HEK293 (cell line): ENCODE results near the gene PI4KA.

ENCODE experiments used
- CTCF ChIA-PET: fragments of 350-600 bp; formaldehyde crosslinking; extraction: SDS; loops from one replicate; lab custom pipeline; 2021; ENCODE audit warnings: antibody characterized with exemption; lab: Yijun Ruan, JAX
- POLR2A ChIA-PET: fragments of 300-600 bp; formaldehyde crosslinking; extraction: SDS; loops from one replicate; lab custom pipeline; 2020; ENCODE audit warnings: antibody characterized with exemption, inconsistent platforms; lab: Yijun Ruan, JAX
- H3K27ac ChIP-seq: fragments of 200-500 bp; sonication (Bioruptor generic); 2 replicates; pipeline ENCODE4 v1.5.1; 2014; ENCODE audit warnings: low read depth, low read length, control low read depth, inconsistent platforms; ENCODE audit errors: extremely low read depth
- H3K36me3 ChIP-seq, 2 experiments: fragments of 200-500 bp in 1 of 2; sonication (Bioruptor generic) in 1 of 2; 1 replicate in 1 of 2; 2 replicates in 1 of 2; pipeline ENCODE4 v1.5.1; 2014 to 2017; ENCODE audit warnings: inconsistent platforms in 2 of 2, low read length in 2 of 2; ENCODE audit not compliant: control insufficient read depth in 2 of 2, insufficient read depth in 1 of 2
- H3K4me1 ChIP-seq: fragments of 200-500 bp; sonication (Bioruptor generic); 2 replicates; pipeline ENCODE4 v1.5.1; 2014; ENCODE audit warnings: mild to moderate bottlenecking, low read length, inconsistent platforms; ENCODE audit not compliant: control insufficient read depth, insufficient read depth
- H3K4me3 ChIP-seq: 2 replicates; pipeline ENCODE4 v1.5.1; 2011; ENCODE audit warnings: low read depth, mild to moderate bottlenecking, control low read depth, low read length, moderate library complexity
- H3K9me3 ChIP-seq: fragments of 200-500 bp; sonication (Bioruptor generic); 2 replicates; pipeline ENCODE4 v1.5.1; 2014; ENCODE audit warnings: low read depth, low read length, inconsistent platforms; ENCODE audit not compliant: control insufficient read depth, insufficient read depth
- PRDM10 ChIP-seq: fragments of 450-650 bp; formaldehyde crosslinking; IDR thresholded peaks from 2 replicates; pipeline ENCODE4 v1.5.1; 2016; ENCODE audit warnings: missing biosample characterization, missing genetic modification characterization
- REST ChIP-seq: fragments of 450-650 bp; formaldehyde crosslinking; IDR thresholded peaks from 2 replicates; pipeline ENCODE4 v1.5.1; 2016; ENCODE audit warnings: missing biosample characterization, missing genetic modification characterization
- ZBTB1 ChIP-seq: fragments of 450-650 bp; formaldehyde crosslinking; IDR thresholded peaks from 2 replicates; pipeline ENCODE4 v1.5.1; 2016; ENCODE audit warnings: missing biosample characterization, missing genetic modification characterization
- ZFP3 ChIP-seq: fragments of 450-650 bp; formaldehyde crosslinking; IDR thresholded peaks from 2 replicates; pipeline ENCODE4 v1.5.1; 2016; ENCODE audit warnings: low read depth, missing biosample characterization, missing genetic modification characterization
- ZFP69B ChIP-seq: fragments of 450-650 bp; formaldehyde crosslinking; IDR thresholded peaks from 2 replicates; pipeline ENCODE4 v1.5.1; 2016; ENCODE audit warnings: missing biosample characterization, missing genetic modification characterization
- ZNF19 ChIP-seq: fragments of 450-650 bp; formaldehyde crosslinking; IDR thresholded peaks from 2 replicates; pipeline ENCODE4; 2016; ENCODE audit warnings: missing biosample characterization, missing genetic modification characterization, low read depth
- ZNF398 ChIP-seq: fragments of 450-650 bp; formaldehyde crosslinking; IDR thresholded peaks from 2 replicates; pipeline ENCODE4 v1.5.1; 2017; ENCODE audit warnings: missing biosample characterization, missing genetic modification characterization
- ZNF416 ChIP-seq: fragments of 450-650 bp; formaldehyde crosslinking; IDR thresholded peaks from 2 replicates; pipeline ENCODE4 v1.5.1; 2016; ENCODE audit warnings: missing biosample characterization, missing genetic modification characterization
- ZNF423 ChIP-seq: fragments of 450-650 bp; formaldehyde crosslinking; IDR thresholded peaks from 2 replicates; pipeline ENCODE4 v1.5.1; 2016; ENCODE audit warnings: missing biosample characterization, missing genetic modification characterization
- ZNF521 ChIP-seq: fragments of 450-650 bp; formaldehyde crosslinking; IDR thresholded peaks from 2 replicates; pipeline ENCODE4 v1.5.1; 2017; ENCODE audit warnings: missing biosample characterization, mild to moderate bottlenecking, missing genetic modification characterization
- ZNF544 ChIP-seq: fragments of 450-650 bp; formaldehyde crosslinking; IDR thresholded peaks from 2 replicates; pipeline ENCODE4 v1.5.0; 2017; ENCODE audit warnings: missing biosample characterization, missing genetic modification characterization
- ZNF664 ChIP-seq: fragments of 450-650 bp; formaldehyde crosslinking; IDR thresholded peaks from 2 replicates; pipeline ENCODE4 v1.5.1; 2016; ENCODE audit warnings: missing biosample characterization, missing genetic modification characterization
- ZSCAN5A ChIP-seq: fragments of 450-650 bp; formaldehyde crosslinking; IDR thresholded peaks from 2 replicates; pipeline ENCODE4 v1.5.1; 2016; ENCODE audit warnings: missing biosample characterization, missing genetic modification characterization
- TF ChIP-seq, protein P1 (sequence below): fragments of 450-650 bp; formaldehyde crosslinking; IDR thresholded peaks from 2 replicates; pipeline ENCODE4 v1.5.1; 2017; ENCODE audit warnings: missing biosample characterization, missing genetic modification characterization

PI4KA gene

GRCh38 chr22:20766530-20766929 lies 92.1 kb downstream of the PI4KA start:
- H3K27ac ChIP-seq: no peak overlapping the region
- ChIA-PET POLR2A (no interaction called here), CTCF (no interaction called here)
- TF ChIP-seq, protein P1, sequence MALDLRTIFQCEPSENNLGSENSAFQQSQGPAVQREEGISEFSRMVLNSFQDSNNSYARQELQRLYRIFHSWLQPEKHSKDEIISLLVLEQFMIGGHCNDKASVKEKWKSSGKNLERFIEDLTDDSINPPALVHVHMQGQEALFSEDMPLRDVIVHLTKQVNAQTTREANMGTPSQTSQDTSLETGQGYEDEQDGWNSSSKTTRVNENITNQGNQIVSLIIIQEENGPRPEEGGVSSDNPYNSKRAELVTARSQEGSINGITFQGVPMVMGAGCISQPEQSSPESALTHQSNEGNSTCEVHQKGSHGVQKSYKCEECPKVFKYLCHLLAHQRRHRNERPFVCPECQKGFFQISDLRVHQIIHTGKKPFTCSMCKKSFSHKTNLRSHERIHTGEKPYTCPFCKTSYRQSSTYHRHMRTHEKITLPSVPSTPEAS: no peak
- TF ChIP-seq ZNF423: no peak
- TF ChIP-seq ZNF544: no peak
- no peak overlapping the region for H3K4me3 ChIP-seq
- no peaks in the 10 kb centered on the region for H3K4me1 ChIP-seq
- H3K9me3 ChIP-seq: no peaks in the 10 kb centered on the region
- peaks cover 0 to 46% of the 10 kb centered on the region in 2 experiments; a peak in 2 of 3 replicates for H3K36me3 ChIP-seq

GRCh38 chr22:20765938-20766337 lies 92.7 kb downstream of the PI4KA start:
- ChIA-PET POLR2A (no interaction called here), CTCF (no interaction called here)

More at GRCh38 chr22:20765938-20766337, 92.7 kb downstream of the PI4KA start:
- TF ChIP-seq ZNF521 (tag by site-specific recombination) (no peak), ZNF664 (no peak), ZBTB1 (tag by site-specific recombination) (no peak), ZFP3 (tag by site-specific recombination) (no peak), PRDM10 (no peak), ZNF416 (tag by site-specific recombination) (no peak), ZFP69B (tag by site-specific recombination) (no peak), ZSCAN5A (tag by site-specific recombination) (no peak), ZNF19 (tag by site-specific recombination) (no peak), ZNF398 (tag by site-specific recombination) (no peak), REST (no peak)
- H3K4me1 ChIP-seq: no peaks in the 10 kb centered on the region
- no peak overlapping the region for H3K4me3 ChIP-seq
- H3K9me3 ChIP-seq: no peaks in the 10 kb centered on the region
- H3K36me3 ChIP-seq: peaks cover 0 to 52% of the 10 kb centered on the region in 2 experiments; a peak in 2 of 3 replicates
- no peak overlapping the region for H3K27ac ChIP-seq
